ENCODE data around the gene CCBE1. TPM values are rescaled to one million over a fixed set of nuclear protein-coding genes. Genes with fewer than 3 reads are reported as not detected.

The CCBE1 gene
- polyA plus RNA-seq, 1 of the 3 experiments (the other 2 are of a cell fraction): 5.0 TPM

DNA sequence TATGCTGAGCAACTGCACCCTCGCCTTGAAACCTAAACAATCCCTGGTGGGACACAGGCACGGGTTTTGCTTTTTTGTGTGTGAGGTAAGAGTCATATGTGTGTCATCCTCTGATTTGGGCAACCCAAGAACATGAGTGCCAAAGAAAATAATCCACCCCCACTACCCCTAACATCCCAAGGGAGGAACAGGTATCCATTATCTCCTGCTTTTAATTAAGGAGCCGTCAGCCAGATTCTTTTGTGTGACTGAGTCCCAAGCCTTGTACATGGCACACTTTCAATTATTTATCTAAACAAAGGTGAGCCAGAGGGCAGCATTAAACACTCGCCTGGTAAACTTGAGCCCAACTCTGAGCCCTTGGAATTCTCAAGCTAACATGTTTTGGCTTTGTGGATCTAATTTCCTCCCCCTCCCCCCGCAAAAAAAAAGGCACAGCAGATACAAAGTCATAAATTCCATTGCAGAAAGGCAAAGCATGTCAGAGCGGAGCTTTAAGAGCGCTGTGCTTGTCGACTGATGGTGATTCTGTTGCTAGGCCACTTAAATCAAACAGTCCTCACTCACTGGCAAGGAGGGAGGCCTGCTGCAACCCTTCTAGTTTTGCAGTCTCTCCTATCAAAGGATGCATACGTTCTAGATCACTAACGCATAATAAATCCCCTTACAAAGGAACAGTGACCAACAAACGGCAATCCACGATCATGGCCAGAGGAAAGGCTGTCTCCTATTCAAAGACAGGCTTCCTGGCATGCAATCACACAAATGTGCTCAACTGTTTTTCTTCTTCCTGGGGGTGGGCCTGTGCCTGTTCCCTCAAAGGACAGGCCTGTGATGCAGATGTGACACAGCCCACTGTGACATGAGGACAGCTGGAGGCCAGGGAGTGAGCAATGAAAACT lies 194.7 kb downstream of the CCBE1 start:
- Histone ChIP-seq H3K9me2 (no peaks in the 10 kb centered on the region), H3K9me3 (no peaks in the 10 kb centered on the region), H4K20me1 (ENCODE audit: insufficient read depth) (no peaks in the 10 kb centered on the region), H3K4me1 (ENCODE audit: control insufficient read depth in 1 of 2, insufficient read depth in 2 of 2, low read depth in 1 of 2, low read length in 1 of 2) (peaks cover 7 to 21% of the 10 kb centered on the region in 2 experiments; a peak in 2 of 4 replicates), H2AFZ (ENCODE audit: low read depth) (0 out of 2 replicates have a peak overlapping the region, but pooled peaks have one; percentile 26), H3K9ac (no peak overlapping the region), H3K27ac (ENCODE audit: low read depth in 2 of 2, low read length in 1 of 2) (peak overlapping the region; percentile 49 to 89), H3F3A (replicated peaks; ENCODE audit: insufficient read depth) (no peaks in the 10 kb centered on the region), H3K4me3 (ENCODE audit: low read depth in 2 of 2, low read length in 1 of 2) (no peak overlapping the region), H3K4me2 (peak overlapping the region; percentile 57; the same call in 1 of the 2 replicates), H3K36me3 (replicated peaks in 1 of 2; ENCODE audit: control insufficient read depth in 1 of 2, insufficient read depth in 2 of 2, low read length in 1 of 2) (no peaks in the 10 kb centered on the region), H3K79me2 (ENCODE audit: insufficient read depth) (no peaks in the 10 kb centered on the region), H3K27me3 (ENCODE audit: insufficient read depth) (no peaks in the 10 kb centered on the region)
- ChIA-PET POLR2A (no interaction called here), CTCF (interaction anchor here (1.0 to 1.2 kb wide), 2 partner anchors 15 to 78 kb away, joined by 3 read pairs; no protein-coding TSS in a partner anchor)
- peak; percentile 63 for DNase-seq
- 31% methylated on average over 12 of the region's 12 CpGs for WGBS (ENCODE audit: low lambda C conversion rate)
- no peak for TF ChIP-seq ZBTB33 (IDR thresholded peaks at IDR 0.05; ENCODE audit: borderline replicate concordance, low read depth)
- TF ChIP-seq SMC3 (IDR thresholded peaks at IDR 0.05; ENCODE audit: low read depth, low read length): 0 out of 2 replicates have a peak, but pooled peaks have one; percentile 4
- no peak for TF ChIP-seq RFX5 (IDR thresholded peaks at IDR 0.05; ENCODE audit: low read length)
- TF ChIP-seq TCF12 (IDR thresholded peaks at IDR 0.05): peak; percentile 55
- TF ChIP-seq, protein P1, sequence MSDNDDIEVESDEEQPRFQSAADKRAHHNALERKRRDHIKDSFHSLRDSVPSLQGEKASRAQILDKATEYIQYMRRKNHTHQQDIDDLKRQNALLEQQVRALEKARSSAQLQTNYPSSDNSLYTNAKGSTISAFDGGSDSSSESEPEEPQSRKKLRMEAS (IDR thresholded peaks at IDR 0.05; ENCODE audit: low read depth): 0 out of 2 replicates have a peak, but pooled peaks have one; percentile 38
- TF ChIP-seq CHD2 (IDR thresholded peaks at IDR 0.05; ENCODE audit: low read length, partially characterized antibody): peak; percentile 12
- TF ChIP-seq EP300 (IDR thresholded peaks at IDR 0.05; ENCODE audit: borderline replicate concordance in 1 of 2, low read depth in 1 of 2, low read length in 1 of 2): peak in 1 of 2 experiments; percentile 67; a peak in 2 of 4 replicates
- TF ChIP-seq, protein P2, sequence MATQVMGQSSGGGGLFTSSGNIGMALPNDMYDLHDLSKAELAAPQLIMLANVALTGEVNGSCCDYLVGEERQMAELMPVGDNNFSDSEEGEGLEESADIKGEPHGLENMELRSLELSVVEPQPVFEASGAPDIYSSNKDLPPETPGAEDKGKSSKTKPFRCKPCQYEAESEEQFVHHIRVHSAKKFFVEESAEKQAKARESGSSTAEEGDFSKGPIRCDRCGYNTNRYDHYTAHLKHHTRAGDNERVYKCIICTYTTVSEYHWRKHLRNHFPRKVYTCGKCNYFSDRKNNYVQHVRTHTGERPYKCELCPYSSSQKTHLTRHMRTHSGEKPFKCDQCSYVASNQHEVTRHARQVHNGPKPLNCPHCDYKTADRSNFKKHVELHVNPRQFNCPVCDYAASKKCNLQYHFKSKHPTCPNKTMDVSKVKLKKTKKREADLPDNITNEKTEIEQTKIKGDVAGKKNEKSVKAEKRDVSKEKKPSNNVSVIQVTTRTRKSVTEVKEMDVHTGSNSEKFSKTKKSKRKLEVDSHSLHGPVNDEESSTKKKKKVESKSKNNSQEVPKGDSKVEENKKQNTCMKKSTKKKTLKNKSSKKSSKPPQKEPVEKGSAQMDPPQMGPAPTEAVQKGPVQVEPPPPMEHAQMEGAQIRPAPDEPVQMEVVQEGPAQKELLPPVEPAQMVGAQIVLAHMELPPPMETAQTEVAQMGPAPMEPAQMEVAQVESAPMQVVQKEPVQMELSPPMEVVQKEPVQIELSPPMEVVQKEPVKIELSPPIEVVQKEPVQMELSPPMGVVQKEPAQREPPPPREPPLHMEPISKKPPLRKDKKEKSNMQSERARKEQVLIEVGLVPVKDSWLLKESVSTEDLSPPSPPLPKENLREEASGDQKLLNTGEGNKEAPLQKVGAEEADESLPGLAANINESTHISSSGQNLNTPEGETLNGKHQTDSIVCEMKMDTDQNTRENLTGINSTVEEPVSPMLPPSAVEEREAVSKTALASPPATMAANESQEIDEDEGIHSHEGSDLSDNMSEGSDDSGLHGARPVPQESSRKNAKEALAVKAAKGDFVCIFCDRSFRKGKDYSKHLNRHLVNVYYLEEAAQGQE (IDR thresholded peaks at IDR 0.05; ENCODE audit: low read depth, low read length): no peak
- 0 out of 2 replicates have a peak, but pooled peaks have one; percentile 24 for TF ChIP-seq MXI1 (IDR thresholded peaks at IDR 0.05; ENCODE audit: low read depth, low read length)
- no peak for TF ChIP-seq TAF1 (IDR thresholded peaks at IDR 0.05; ENCODE audit: borderline replicate concordance, low read depth, low read length)
- TF ChIP-seq SIN3A (IDR thresholded peaks at IDR 0.05; ENCODE audit: borderline replicate concordance, low read depth, low read length): no peak
- TF ChIP-seq EZH2phosphoT487 (IDR thresholded peaks at IDR 0.05; ENCODE audit: borderline replicate concordance, low read depth): no peak
- TF ChIP-seq JUND (IDR thresholded peaks at IDR 0.05): peak; percentile 16; the same call in 1 of the 2 replicates
- no peak for TF ChIP-seq MEF2A (IDR thresholded peaks at IDR 0.05; ENCODE audit: borderline replicate concordance, low read depth)
- peak; percentile 20; the same call in 1 of the 2 replicates for TF ChIP-seq RAD21 (IDR thresholded peaks at IDR 0.05; ENCODE audit: low read length)
- TF ChIP-seq RCOR1 (IDR thresholded peaks at IDR 0.05; ENCODE audit: low read length): peak; percentile 23; the same call in 1 of the 2 replicates
- TF ChIP-seq IRF3 (IDR thresholded peaks at IDR 0.05; ENCODE audit: low read depth, low read length): no peak
- no peak for TF ChIP-seq YY1 (IDR thresholded peaks at IDR 0.05; ENCODE audit: low read depth)
- TF ChIP-seq CTCF (IDR thresholded peaks at IDR 0.05): no peak
- TF ChIP-seq USF2 (IDR thresholded peaks at IDR 0.05; ENCODE audit: borderline replicate concordance, low read depth, low read length): no peak
- TF ChIP-seq ELF1 (IDR thresholded peaks at IDR 0.05): no peak
